Measurements from ENCODE around the gene GM2A. TPM values are rescaled to one million over a fixed set of nuclear protein-coding genes. Genes with fewer than 3 reads are reported as not detected.

Gene GM2A
- polyA plus RNA-seq (2011; rRNA removed) (11.5 and 12.7 TPM in 2 replicates), polyA minus RNA-seq (2011; rRNA and poly(A)+ RNA removed) (9.5 and 12.8 TPM in 2 replicates)

- peak within 1 kb of the TSS; percentile 77 for H3K4me3 ChIP-seq (ENCODE audit: low read depth, low read length)
- DNase-seq (ENCODE audit: low read depth), result peak; percentile 97
- ChIA-PET POLR2A (interaction anchor here (0.7 to 1.1 kb wide), 3 partner anchors 12 to 190 kb away, joined by 3 to 14 read pairs (median 10); partner anchors contain the start of gene CCDC69), CTCF (interaction anchor here (0.6 to 2.6 kb wide), 5 partner anchors 10 to 680 kb away, joined by 3 to 19 read pairs (median 3); no protein-coding TSS in a partner anchor)
- H3K27me3 ChIP-seq (ENCODE audit: control insufficient read depth, insufficient read depth, low read length), result no peaks in the 10 kb centered on the region
- no peak for TF ChIP-seq CTCF (IDR thresholded peaks at IDR 0.05; ENCODE audit: insufficient read depth, low read depth, low read length)
- no peaks in the 10 kb centered on the region for H3K36me3 ChIP-seq (ENCODE audit: control insufficient read depth, insufficient read depth, low read length)
Measured at GRCh38 chr5:151252762-151253604, at the start of gene GM2A. TSS of gene GM2A (plus strand) at chr5:151253185. CDS start at chr5:151253217, 32 bp downstream.

GRCh38 chr5:151204051-151204450, 48.9 kb upstream of the GM2A start:
- no peaks in the 10 kb centered on the region for H3K36me3 ChIP-seq (ENCODE audit: control insufficient read depth, insufficient read depth, low read length)
- CTCF ChIA-PET, result no interaction called here
- no peak for TF ChIP-seq CTCF (IDR thresholded peaks at IDR 0.05; ENCODE audit: insufficient read depth, low read depth, low read length)
- POLR2A ChIA-PET, result no interaction called here
- peaks cover 2% of the 10 kb centered on the region; the same call in 1 of the 2 replicates for H3K27me3 ChIP-seq (ENCODE audit: control insufficient read depth, insufficient read depth, low read length)
- no peak overlapping the region for H3K4me3 ChIP-seq (ENCODE audit: low read depth, low read length)
- no peak for DNase-seq (ENCODE audit: low read depth)

GRCh38 chr5:151205411-151205810, 47.6 kb upstream of the GM2A start:
- ChIA-PET POLR2A (no interaction called here), CTCF (no interaction called here)
- no peak for DNase-seq (ENCODE audit: low read depth)
- peaks cover 2% of the 10 kb centered on the region; the same call in 1 of the 2 replicates for H3K27me3 ChIP-seq (ENCODE audit: control insufficient read depth, insufficient read depth, low read length)
- H3K4me3 ChIP-seq (ENCODE audit: low read depth, low read length), result no peak overlapping the region
- TF ChIP-seq CTCF (IDR thresholded peaks at IDR 0.05; ENCODE audit: insufficient read depth, low read depth, low read length), result no peak
- H3K36me3 ChIP-seq (ENCODE audit: control insufficient read depth, insufficient read depth, low read length), result no peaks in the 10 kb centered on the region

- TF ChIP-seq CTCF (IDR thresholded peaks at IDR 0.05; ENCODE audit: insufficient read depth, low read depth, low read length), result no peak
- DNase-seq (ENCODE audit: low read depth), result no peak
- ChIA-PET POLR2A (no interaction called here), CTCF (interaction anchor here (0.6 kb wide), 1 partner anchor 26 kb away, joined by 3 read pairs; no protein-coding TSS in a partner anchor)
- Histone ChIP-seq H3K27me3 (ENCODE audit: control insufficient read depth, insufficient read depth, low read length) (peaks cover 2% of the 10 kb centered on the region; the same call in 1 of the 2 replicates), H3K4me3 (ENCODE audit: low read depth, low read length) (no peak overlapping the region), H3K36me3 (ENCODE audit: control insufficient read depth, insufficient read depth, low read length) (no peaks in the 10 kb centered on the region)
Measured at GRCh38 chr5:151208481-151208914, 44.5 kb upstream of the GM2A start.

- no peak for DNase-seq (ENCODE audit: low read depth)
- no peak for TF ChIP-seq CTCF (IDR thresholded peaks at IDR 0.05; ENCODE audit: insufficient read depth, low read depth, low read length)
- peaks cover under 1% of the 10 kb centered on the region; the same call in 1 of the 2 replicates for H3K27me3 ChIP-seq (ENCODE audit: control insufficient read depth, insufficient read depth, low read length)
- no peak overlapping the region for H3K4me3 ChIP-seq (ENCODE audit: low read depth, low read length)
- ChIA-PET POLR2A (no interaction called here), CTCF (interaction anchor here (1.1 kb wide), 1 partner anchor 161 kb away, joined by 3 read pairs; no protein-coding TSS in a partner anchor)
- H3K36me3 ChIP-seq (ENCODE audit: control insufficient read depth, insufficient read depth, low read length), result no peaks in the 10 kb centered on the region; the same call in 1 of the 2 replicates
Measured at GRCh38 chr5:151212406-151212798, 40.6 kb upstream of the GM2A start.
